ENCODE measurements around the gene COG8. TPM values are rescaled to one million over a fixed set of nuclear protein-coding genes. Genes with fewer than 3 reads are reported as not detected.

The COG8 gene
- total and polyA plus RNA-seq, 9 of the 15 experiments (the other 6 are each of a cell fraction or from before 2014, with no cell fraction given): 3.7 to 42.6 (median 30.1) TPM

GRCh38 chr16:69301187-69301586, 38.2 kb downstream of the COG8 start:
- ChIA-PET POLR2A (interaction anchor here (0.7 kb wide), 1 partner anchor 16 kb away, joined by 7 read pairs; no protein-coding TSS in a partner anchor), CTCF (ENCODE audit: low intra/inter-chr PET ratio) (no interaction called here)
- no TSS peak for BruUV-seq (replicated peaks)
- Histone ChIP-seq H3K9ac (ENCODE audit: insufficient read depth in 1 of 2, low read depth in 2 of 2, low read length in 2 of 2) (no peak overlapping the region), H3K27ac (ENCODE audit: extremely low read depth, low read depth, low read length) (no peak overlapping the region), H2AFZ (ENCODE audit: low read depth, low read length) (no peak overlapping the region), H3K4me2 (ENCODE audit: insufficient read depth, low read length) (no peak overlapping the region), H3K9me3 (replicated peaks; ENCODE audit: control insufficient read depth, insufficient read depth, low read depth, low read length) (no peaks in the 10 kb centered on the region), H3K27me3 (ENCODE audit: control insufficient read depth in 2 of 2, insufficient read depth in 2 of 2, low read length in 2 of 2) (no peaks in the 10 kb centered on the region), H3K4me3 (no peak overlapping the region), H3K9me1 (ENCODE audit: control insufficient read depth, insufficient read depth, low read length) (no peaks in the 10 kb centered on the region), H3K79me2 (ENCODE audit: control insufficient read depth, insufficient read depth, low read length) (no peaks in the 10 kb centered on the region), H3K4me1 (replicated peaks in 1 of 2; ENCODE audit: control insufficient read depth in 2 of 2, insufficient read depth in 2 of 2, low read length in 2 of 2) (no peaks in the 10 kb centered on the region), H4K20me1 (replicated peaks; ENCODE audit: control insufficient read depth, insufficient read depth, low read length) (no peaks in the 10 kb centered on the region), H3K36me3 (ENCODE audit: control insufficient read depth, insufficient read depth, low read length) (no peaks in the 10 kb centered on the region; the same call in 2 of the 3 replicates)
- intact Hi-C loops (cut with micrococcal nuclease): loop anchor here (10.0 kb wide), 1 partner anchor 456 kb away; the partner anchor contains the start of gene TANGO6
- ATAC-seq (no peak), FAIRE-seq (no peak), DNase-seq (ENCODE audit: extremely low read depth in 1 of 4, low spot score in 3 of 4) (no peak)
- in situ Hi-C loops (cut with MboI): no loop called here
- WGBS (ENCODE audit: insufficient coverage, low coverage, missing lambda C conversion rate): 47% methylated on average over 1 of the region's 1 CpG
- no peak for TF ChIP-seq ZNF518B (CRISPR knock-in tag; IDR thresholded peaks at IDR 0.05)
- no peak for TF ChIP-seq MTF1 (CRISPR knock-in tag; IDR thresholded peaks at IDR 0.05; ENCODE audit: borderline replicate concordance)
- no peak for TF ChIP-seq AFF4 (CRISPR knock-in tag; IDR thresholded peaks at IDR 0.05)
- TF ChIP-seq ZNF23 (CRISPR knock-in tag; IDR thresholded peaks at IDR 0.05): no peak
- TF ChIP-seq NFE2 (IDR thresholded peaks at IDR 0.05; ENCODE audit: low read depth): no peak
- no peak for TF ChIP-seq HDAC1 (IDR thresholded peaks at IDR 0.05)
- no peak for TF ChIP-seq ZBTB7A (IDR thresholded peaks at IDR 0.05; ENCODE audit: borderline replicate concordance, control insufficient read depth, low read depth, low read length)
- TF ChIP-seq PHF8 (IDR thresholded peaks at IDR 0.05; ENCODE audit: borderline replicate concordance, low read length): no peak
- TF ChIP-seq HLTF (IDR thresholded peaks at IDR 0.05): no peak
- no peak for TF ChIP-seq HEY1 (CRISPR knock-in tag; IDR thresholded peaks at IDR 0.05; ENCODE audit: borderline replicate concordance)
- no peak for TF ChIP-seq E2F6 (IDR thresholded peaks at IDR 0.05; ENCODE audit: borderline replicate concordance in 1 of 2, extremely low read depth in 1 of 2, insufficient read depth in 1 of 2, insufficient read length in 1 of 2, low read depth in 1 of 2, low read length in 1 of 2, poor library complexity in 1 of 2, severe bottlenecking in 1 of 2)
- no peak for TF ChIP-seq ZNF584 (CRISPR knock-in tag; IDR thresholded peaks at IDR 0.05; ENCODE audit: low read depth)
- TF ChIP-seq SIX5 (IDR thresholded peaks at IDR 0.05; ENCODE audit: borderline replicate concordance in 1 of 2, insufficient read depth in 1 of 2, low read depth in 1 of 2, low read length in 2 of 2): no peak

Measured in K562 (cell line).